ENCODE measurements around the gene MTG2.

- TF ChIP-seq CTCF (IDR thresholded peaks at IDR 0.05), result no peak
- no peak for TF ChIP-seq POLR2A (IDR thresholded peaks at IDR 0.05)
Measured at GRCh38 chr20:62164879-62165761, 17.7 kb upstream of the MTG2 start.
